Limb (tissue), 2 donors: ENCODE results near the gene EEFSEC.

Source experiments
- DNase-seq, 2 donors: peaks; one replicate each; pipeline ENCODE4 v3.0.0-alpha.2; 2016; ENCODE audit errors: extremely low spot score in 2 of 2

The EEFSEC gene

GRCh38 chr3:128153156-128154041, at the start of gene EEFSEC:
TSS of gene EEFSEC (plus strand) at chr3:128153481. CDS start at chr3:128153508, 27 bp downstream.
- DNase-seq = peak; percentile 62 to 89

GRCh38 chr3:128107834-128108233, 45.4 kb upstream of the EEFSEC start:
- DNase-seq = no peak

- no peak for DNase-seq
Observed at GRCh38 chr3:128111147-128111546, 42.1 kb upstream of the EEFSEC start.

- no peak for DNase-seq
Observed at GRCh38 chr3:128112357-128112968, 40.8 kb upstream of the EEFSEC start.

- DNase-seq = no peak
Observed at GRCh38 chr3:128113817-128114794, 39.2 kb upstream of the EEFSEC start.

GRCh38 chr3:128122013-128122412, 31.3 kb upstream of the EEFSEC start:
- no peak for DNase-seq

GRCh38 chr3:128123156-128123537, 30.1 kb upstream of the EEFSEC start:
- no peak for DNase-seq

- DNase-seq = peak; percentile 97 to 98
Observed at GRCh38 chr3:128123538-128124368, 29.5 kb upstream of the EEFSEC start, which contains the start of gene RUVBL1. TSS of gene RUVBL1 (minus strand) at chr3:128123812. CDS start at chr3:128123724, 88 bp downstream.

- DNase-seq = no peak
Observed at GRCh38 chr3:128127236-128127635, 26.0 kb upstream of the EEFSEC start.

GRCh38 chr3:128128251-128128650, 25.0 kb upstream of the EEFSEC start:
- DNase-seq = no peak

GRCh38 chr3:128131897-128132646, 21.2 kb upstream of the EEFSEC start:
- DNase-seq = no peak

- DNase-seq = no peak
Observed at GRCh38 chr3:128133273-128133883, 19.9 kb upstream of the EEFSEC start.

GRCh38 chr3:128143496-128143895, 9.8 kb upstream of the EEFSEC start:
- DNase-seq = no peak

- no peak for DNase-seq
Observed at GRCh38 chr3:128144512-128145187, 8.6 kb upstream of the EEFSEC start.

- no peak for DNase-seq
Observed at GRCh38 chr3:128145279-128145678, 8.0 kb upstream of the EEFSEC start.

GRCh38 chr3:128146201-128146600, 7.1 kb upstream of the EEFSEC start:
- DNase-seq = no peak

GRCh38 chr3:128149650-128150049, 3.6 kb upstream of the EEFSEC start:
- no peak for DNase-seq

GRCh38 chr3:128151758-128152274, 1.5 kb upstream of the EEFSEC start:
- DNase-seq = no peak
